DND-41 (cell line): ENCODE results near the gene MYLK.

Experiments used
- ATAC-seq: fragments of 200-7000 bp; cut with Tn5 transposase; 3 replicates; pipeline ENCODE4 v1.9.1; 2021; ENCODE audit warnings: low read depth; ENCODE audit not compliant: insufficient read depth
- DNase-seq: peaks from one replicate; pipeline ENCODE4 v3.0.0-alpha.2; 2020
- H2AFZ ChIP-seq: 2 replicates; pipeline ENCODE4 v1.6.0; 2012; ENCODE audit warnings: low read depth, low read length
- H3K27ac ChIP-seq: 2 replicates; pipeline ENCODE4 v1.5.1; 2012; ENCODE audit warnings: low read length, inconsistent platforms
- H3K27me3 ChIP-seq: fragments of 200-600 bp; sonication (generic); 2 replicates; pipeline ENCODE4 v1.6.0; 2012; ENCODE audit warnings: low read length, mild to moderate bottlenecking, inconsistent platforms; ENCODE audit not compliant: insufficient read depth, poor library complexity
- H3K36me3 ChIP-seq: 2 replicates; pipeline ENCODE4 v1.5.1; 2012; ENCODE audit warnings: low read length, inconsistent platforms; ENCODE audit not compliant: insufficient read depth
- H3K4me1 ChIP-seq: 2 replicates; pipeline ENCODE4 v1.5.1; 2012; ENCODE audit warnings: mild to moderate bottlenecking, low read length; ENCODE audit not compliant: insufficient read depth
- H3K4me2 ChIP-seq: 2 replicates; pipeline ENCODE4 v1.6.0; 2012; ENCODE audit warnings: mild to moderate bottlenecking, moderate library complexity, low read length, inconsistent platforms; ENCODE audit not compliant: insufficient read depth
- H3K4me3 ChIP-seq, 2 experiments: fragments of 200-600 bp in 1 of 2; shearing (Covaris generic) in 1 of 2; 2 replicates each; pipeline ENCODE4 v1.5.1; 2012 to 2016; ENCODE audit warnings: inconsistent platforms in 2 of 2, low read length in 2 of 2, mild to moderate bottlenecking in 2 of 2, low read depth in 1 of 2, moderate library complexity in 1 of 2
- H3K79me2 ChIP-seq: 2 replicates; pipeline ENCODE4 v1.6.0; 2012; ENCODE audit warnings: low read length, inconsistent platforms; ENCODE audit not compliant: insufficient read depth
- H3K9ac ChIP-seq: 2 replicates; pipeline ENCODE4 v1.6.0; 2012; ENCODE audit warnings: low read depth, mild to moderate bottlenecking, inconsistent platforms, low read length, moderate library complexity
- H3K9me3 ChIP-seq: 2 replicates; pipeline ENCODE4 v1.5.1; 2012; ENCODE audit warnings: low read length, moderate library complexity, mild to moderate bottlenecking, inconsistent platforms; ENCODE audit not compliant: insufficient read depth, severe bottlenecking
- H4K20me1 ChIP-seq: 2 replicates; pipeline ENCODE4 v1.6.0; 2012; ENCODE audit warnings: low read length; ENCODE audit not compliant: insufficient read depth
- EZH2 ChIP-seq: IDR thresholded peaks from 3 replicates; pipeline ENCODE4 v1.6.1; 2012; ENCODE audit warnings: borderline replicate concordance, low read depth, mild to moderate bottlenecking, moderate library complexity, low read length, inconsistent platforms; ENCODE audit not compliant: severe bottlenecking
- TF ChIP-seq, protein P1 (sequence below): IDR thresholded peaks from 2 replicates; pipeline ENCODE4 v1.5.1; 2012; ENCODE audit warnings: borderline replicate concordance, low read length, moderate library complexity, mild to moderate bottlenecking; ENCODE audit not compliant: poor library complexity, severe bottlenecking; ENCODE audit errors: extremely low read depth

MYLK gene

DNA sequence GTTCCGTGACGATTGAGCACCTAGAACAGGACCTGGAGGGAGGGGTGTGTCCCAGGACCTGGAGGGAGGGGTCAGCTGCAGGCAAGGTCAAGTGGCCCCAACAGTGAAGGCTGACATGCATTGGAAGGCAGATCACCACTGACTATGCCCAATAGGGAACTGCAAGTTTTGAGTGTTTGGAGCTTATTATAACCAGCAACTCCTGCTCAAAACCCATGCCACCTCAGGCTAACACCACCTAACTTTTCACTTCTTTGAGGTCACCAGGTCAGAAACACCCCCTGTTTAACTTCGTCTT is 93.1 kb downstream of the MYLK start:
- TF ChIP-seq EZH2, result no peak
- TF ChIP-seq, protein P1, sequence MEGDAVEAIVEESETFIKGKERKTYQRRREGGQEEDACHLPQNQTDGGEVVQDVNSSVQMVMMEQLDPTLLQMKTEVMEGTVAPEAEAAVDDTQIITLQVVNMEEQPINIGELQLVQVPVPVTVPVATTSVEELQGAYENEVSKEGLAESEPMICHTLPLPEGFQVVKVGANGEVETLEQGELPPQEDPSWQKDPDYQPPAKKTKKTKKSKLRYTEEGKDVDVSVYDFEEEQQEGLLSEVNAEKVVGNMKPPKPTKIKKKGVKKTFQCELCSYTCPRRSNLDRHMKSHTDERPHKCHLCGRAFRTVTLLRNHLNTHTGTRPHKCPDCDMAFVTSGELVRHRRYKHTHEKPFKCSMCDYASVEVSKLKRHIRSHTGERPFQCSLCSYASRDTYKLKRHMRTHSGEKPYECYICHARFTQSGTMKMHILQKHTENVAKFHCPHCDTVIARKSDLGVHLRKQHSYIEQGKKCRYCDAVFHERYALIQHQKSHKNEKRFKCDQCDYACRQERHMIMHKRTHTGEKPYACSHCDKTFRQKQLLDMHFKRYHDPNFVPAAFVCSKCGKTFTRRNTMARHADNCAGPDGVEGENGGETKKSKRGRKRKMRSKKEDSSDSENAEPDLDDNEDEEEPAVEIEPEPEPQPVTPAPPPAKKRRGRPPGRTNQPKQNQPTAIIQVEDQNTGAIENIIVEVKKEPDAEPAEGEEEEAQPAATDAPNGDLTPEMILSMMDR, result no peak
- H3K27ac ChIP-seq, result no peak overlapping the region
- no peaks in the 10 kb centered on the region for H4K20me1 ChIP-seq
- no peak overlapping the region for H3K4me2 ChIP-seq
- no peak overlapping the region for H2AFZ ChIP-seq
- H3K9ac ChIP-seq, result no peak overlapping the region
- H3K4me1 ChIP-seq, result no peaks in the 10 kb centered on the region
- H3K4me3 ChIP-seq, result no peak overlapping the region
- no peaks in the 10 kb centered on the region for H3K36me3 ChIP-seq
- H3K27me3 ChIP-seq, result peaks cover 21% of the 10 kb centered on the region
- H3K9me3 ChIP-seq, result no peaks in the 10 kb centered on the region
- no peaks in the 10 kb centered on the region for H3K79me2 ChIP-seq
- ATAC-seq (no peak), DNase-seq (no peak)

DNA sequence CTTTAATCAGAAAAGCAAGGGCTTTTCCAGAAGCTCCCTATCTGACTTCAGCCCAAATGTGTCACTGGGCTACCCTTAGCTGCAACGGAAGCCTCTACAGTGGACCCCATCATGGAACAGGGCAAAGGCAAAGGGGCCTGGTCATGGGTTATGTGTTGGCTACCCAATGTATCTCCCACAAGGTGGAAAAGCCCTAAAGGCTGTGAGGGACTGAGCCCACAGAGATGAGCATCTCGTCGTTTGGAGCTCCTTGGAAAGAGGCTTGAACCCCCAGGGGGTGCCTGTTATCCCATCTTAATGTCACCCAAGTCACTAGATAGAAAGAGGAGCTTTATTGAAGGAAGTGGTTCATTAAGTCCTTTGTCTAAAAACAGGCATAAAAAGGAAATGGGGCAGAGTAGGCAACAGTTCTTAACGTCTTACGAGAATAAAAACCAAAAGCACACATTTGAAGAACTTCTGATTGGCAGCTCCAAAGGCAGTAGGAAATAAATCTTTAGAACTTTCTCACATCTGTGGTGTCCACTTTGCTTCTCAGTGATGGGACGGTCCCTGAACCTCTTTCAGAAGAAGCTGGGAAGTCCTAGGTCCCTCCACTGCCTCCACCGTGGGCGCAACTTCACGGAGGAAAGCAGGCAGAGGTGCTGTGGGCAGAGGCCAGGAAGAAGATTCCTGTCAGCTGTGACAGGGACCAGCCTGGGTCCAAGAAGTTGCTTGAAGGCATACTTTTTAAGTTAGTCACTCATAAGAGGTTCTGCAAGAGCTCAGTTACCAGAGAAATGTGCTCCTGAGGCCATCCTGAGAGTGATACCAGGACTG is 93.7 kb downstream of the MYLK start:
- H3K4me3 ChIP-seq, result no peak overlapping the region
- no peaks in the 10 kb centered on the region for H3K79me2 ChIP-seq
- no peak for TF ChIP-seq EZH2
- TF ChIP-seq, protein P1, result no peak
- H4K20me1 ChIP-seq, result no peaks in the 10 kb centered on the region
- DNase-seq (no peak), ATAC-seq (no peak)
- H2AFZ ChIP-seq, result no peak overlapping the region
- no peaks in the 10 kb centered on the region for H3K4me1 ChIP-seq
- H3K36me3 ChIP-seq, result no peaks in the 10 kb centered on the region
- no peak overlapping the region for H3K4me2 ChIP-seq
- no peaks in the 10 kb centered on the region for H3K9me3 ChIP-seq
- H3K27ac ChIP-seq, result no peak overlapping the region
- H3K27me3 ChIP-seq, result peaks cover 21% of the 10 kb centered on the region
- no peak overlapping the region for H3K9ac ChIP-seq

DNA sequence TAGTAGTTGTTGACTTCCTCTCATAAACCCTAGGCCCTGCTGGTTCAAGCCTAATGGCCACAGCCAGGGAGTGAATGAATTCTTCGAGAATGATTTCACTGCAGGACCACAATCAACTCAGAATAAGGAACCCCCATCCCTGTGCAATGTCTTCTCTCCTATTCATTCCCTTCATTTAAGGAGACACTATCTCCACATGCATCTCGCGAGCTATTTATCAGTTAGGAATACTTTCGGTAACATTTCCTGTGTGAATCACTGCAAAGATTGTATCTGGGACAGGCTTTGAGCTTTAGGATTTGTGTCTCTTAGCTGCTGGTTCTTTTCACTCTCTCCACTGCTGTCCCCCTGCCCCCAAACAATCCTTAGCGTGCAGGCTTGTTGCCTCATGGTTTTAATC is 94.4 kb downstream of the MYLK start:
- no peaks in the 10 kb centered on the region for H3K9me3 ChIP-seq
- H3K4me3 ChIP-seq, result no peak overlapping the region
- no peaks in the 10 kb centered on the region for H3K4me1 ChIP-seq
- H3K4me2 ChIP-seq, result no peak overlapping the region
- no peak overlapping the region for H3K27ac ChIP-seq
- ATAC-seq (no peak), DNase-seq (no peak)
- no peak for TF ChIP-seq EZH2
- TF ChIP-seq, protein P1, result no peak
- H3K79me2 ChIP-seq, result no peaks in the 10 kb centered on the region
- H3K9ac ChIP-seq, result no peak overlapping the region
- peaks cover 24% of the 10 kb centered on the region for H3K27me3 ChIP-seq
- H4K20me1 ChIP-seq, result no peaks in the 10 kb centered on the region
- H2AFZ ChIP-seq, result no peak overlapping the region
- H3K36me3 ChIP-seq, result no peaks in the 10 kb centered on the region

DNA sequence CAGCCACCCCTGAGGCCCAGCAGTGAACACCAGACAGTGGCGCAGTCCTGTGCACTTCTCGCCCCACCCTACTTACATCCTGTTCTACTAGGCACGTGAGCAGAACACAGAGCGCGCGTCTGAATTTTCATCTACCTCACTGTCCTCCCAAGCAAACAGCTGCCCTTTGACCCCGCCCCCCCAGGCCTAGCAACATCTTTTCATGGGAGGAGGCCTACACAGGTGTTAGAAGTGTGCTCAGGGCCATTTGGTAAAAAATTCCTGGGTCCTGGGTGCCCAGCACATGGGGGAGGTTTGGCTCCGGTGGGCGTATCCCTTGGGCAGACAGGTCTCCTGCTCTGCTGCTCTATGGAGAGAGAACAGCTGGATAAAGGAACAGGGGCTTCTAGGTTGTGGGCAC is 95.0 kb downstream of the MYLK start:
- ATAC-seq (no peak), DNase-seq (no peak)
- Histone ChIP-seq H3K27me3 (peaks cover 21% of the 10 kb centered on the region), H3K4me1 (no peaks in the 10 kb centered on the region), H3K79me2 (no peaks in the 10 kb centered on the region), H3K4me2 (no peak overlapping the region), H3K9me3 (no peaks in the 10 kb centered on the region), H3K4me3 (no peak overlapping the region), H4K20me1 (no peaks in the 10 kb centered on the region), H3K9ac (no peak overlapping the region), H3K27ac (no peak overlapping the region), H3K36me3 (no peaks in the 10 kb centered on the region), H2AFZ (no peak overlapping the region)
- no peak for TF ChIP-seq EZH2
